A673 (cell line): Measurements from ENCODE around the gene HYAL3.

Source experiments
- CTCF ChIP-seq: fragments of 300-800, 200-600 bp; sonication (generic); conservative IDR thresholded peaks from 2 replicates; pipeline ENCODE4 v1.5.1; 2017; ENCODE audit warnings: low read depth, mild to moderate bottlenecking, antibody characterized with exemption, low read length, moderate library complexity, mixed read lengths
- EZH2 ChIP-seq: fragments of 200-600 bp; sonication (generic); IDR thresholded peaks from 2 replicates; pipeline ENCODE4 v1.6.1; 2017; ENCODE audit warnings: borderline replicate concordance, low read depth, mild to moderate bottlenecking, mixed read lengths, antibody characterized with exemption, low read length; ENCODE audit not compliant: poor library complexity, severe bottlenecking

- TF ChIP-seq CTCF (no peak), EZH2 (no peak)
Measured at GRCh38 chr3:50302095-50303012, 3.1 kb upstream of the HYAL3 start.
